ENCODE measurements around the gene PARL.
"Not testable (repeated sequence)": the region's sequence is repeated elsewhere in the genome, so short reads cannot be mapped to it uniquely, and the experiment has no call there.

Gene PARL

DNA sequence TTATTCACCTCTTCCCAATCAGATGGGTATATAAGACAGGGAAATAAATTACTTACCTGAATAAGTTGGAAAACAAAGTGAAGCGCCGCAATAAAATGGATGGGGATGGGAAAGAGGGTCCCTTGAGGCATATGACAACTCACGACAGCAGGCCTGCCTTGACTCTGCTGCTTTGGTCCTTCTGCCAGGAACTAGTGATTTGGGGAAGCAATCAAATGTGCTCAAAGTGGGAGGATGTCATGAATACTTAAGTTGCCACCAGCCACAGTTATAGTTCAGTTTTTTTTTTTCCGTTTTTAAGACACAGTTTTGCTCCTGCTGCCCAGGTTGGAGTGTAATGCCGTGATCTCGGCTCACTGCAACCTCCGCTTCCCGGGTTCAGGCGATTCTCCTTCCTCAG is 4.6 kb downstream of the PARL start:
- Histone ChIP-seq H2BK120ac (ENCODE audit: low read depth, low read length) (no peak overlapping the region), H3K4me2 (ENCODE audit: insufficient read depth, low read length, poor library complexity, severe bottlenecking) (no peak overlapping the region), H3K4ac (ENCODE audit: low read length) (no peak overlapping the region), H4K91ac (ENCODE audit: low read depth, low read length, poor library complexity) (no peak overlapping the region), H2BK12ac (ENCODE audit: low read length) (no peak overlapping the region), H3K27ac (replicated peaks; ENCODE audit: low read length) (no peak overlapping the region), H3K9me3 (replicated peaks in 1 of 2; ENCODE audit: control insufficient read depth in 2 of 2, insufficient read depth in 1 of 2, low read depth in 1 of 2, low read length in 2 of 2) (no peaks in the 10 kb centered on the region), H3K27me3 (ENCODE audit: control insufficient read depth in 3 of 3, insufficient read depth in 3 of 3, low read depth in 1 of 3, low read length in 3 of 3) (no peaks in the 10 kb centered on the region), H3K14ac (ENCODE audit: low read length) (no peak overlapping the region), H3K36me3 (replicated peaks in 1 of 2; ENCODE audit: control insufficient read depth in 2 of 2, insufficient read depth in 2 of 2, low read length in 2 of 2) (peaks cover 2 to 35% of the 10 kb centered on the region in 2 donors), H2AFZ (ENCODE audit: low read length) (no peak overlapping the region), H3K79me1 (ENCODE audit: low read depth, low read length) (peaks cover 14% of the 10 kb centered on the region), H3K4me1 (ENCODE audit: control insufficient read depth in 2 of 2, insufficient read depth in 1 of 2, low read depth in 1 of 2, low read length in 2 of 2) (peaks cover 4 to 9% of the 10 kb centered on the region in 2 donors), H4K8ac (ENCODE audit: low read depth, low read length) (no peak overlapping the region), H3K23ac (ENCODE audit: low read depth, low read length, poor library complexity) (no peak overlapping the region), H3K4me3 (ENCODE audit: low read length in 2 of 2) (no peak overlapping the region), H2AK5ac (ENCODE audit: low read depth, low read length) (no peak overlapping the region), H3K9ac (ENCODE audit: low read depth, low read length, poor library complexity) (no peak overlapping the region), H2BK15ac (ENCODE audit: low read length) (no peak overlapping the region), H2BK5ac (ENCODE audit: low read length) (no peak overlapping the region), H3K18ac (ENCODE audit: low read length) (no peak overlapping the region)
- no peak for DNase-seq (ENCODE audit: low spot score)
- no CpG with 5 or more reads among the region's 9 CpGs for WGBS, 2 donors (ENCODE audit: extremely low coverage in 2 of 2, insufficient read length in 2 of 2, insufficient replicate concordance in 1 of 2)

GRCh38 chr3:183879243-183879642 is 5.4 kb downstream of the PARL start:
- Histone ChIP-seq H3K9ac (ENCODE audit: low read depth, low read length, poor library complexity) (no peak overlapping the region), H3K23ac (ENCODE audit: low read depth, low read length, poor library complexity) (no peak overlapping the region), H2BK12ac (ENCODE audit: low read length) (no peak overlapping the region), H3K4me1 (ENCODE audit: control insufficient read depth in 2 of 2, insufficient read depth in 1 of 2, low read depth in 1 of 2, low read length in 2 of 2) (peaks cover 4 to 9% of the 10 kb centered on the region in 2 donors), H2BK15ac (ENCODE audit: low read length) (no peak overlapping the region), H3K4me2 (ENCODE audit: insufficient read depth, low read length, poor library complexity, severe bottlenecking) (no peak overlapping the region), H3K27ac (replicated peaks; ENCODE audit: low read length) (no peak overlapping the region), H3K36me3 (replicated peaks in 1 of 2; ENCODE audit: control insufficient read depth in 2 of 2, insufficient read depth in 2 of 2, low read length in 2 of 2) (peaks cover 2 to 35% of the 10 kb centered on the region in 2 donors), H2AK5ac (ENCODE audit: low read depth, low read length) (no peak overlapping the region), H3K79me1 (ENCODE audit: low read depth, low read length) (peaks cover 9% of the 10 kb centered on the region), H4K8ac (ENCODE audit: low read depth, low read length) (no peak overlapping the region), H3K4ac (ENCODE audit: low read length) (no peak overlapping the region), H3K18ac (ENCODE audit: low read length) (no peak overlapping the region), H3K9me3 (replicated peaks in 1 of 2; ENCODE audit: control insufficient read depth in 2 of 2, insufficient read depth in 1 of 2, low read depth in 1 of 2, low read length in 2 of 2) (no peaks in the 10 kb centered on the region), H4K91ac (ENCODE audit: low read depth, low read length, poor library complexity) (no peak overlapping the region), H2BK120ac (ENCODE audit: low read depth, low read length) (no peak overlapping the region), H3K14ac (ENCODE audit: low read length) (no peak overlapping the region), H2BK5ac (ENCODE audit: low read length) (no peak overlapping the region), H3K27me3 (ENCODE audit: control insufficient read depth in 3 of 3, insufficient read depth in 3 of 3, low read depth in 1 of 3, low read length in 3 of 3) (no peaks in the 10 kb centered on the region), H3K4me3 (ENCODE audit: low read length in 2 of 2) (no peak overlapping the region), H2AFZ (ENCODE audit: low read length) (no peak overlapping the region)
- no peak for DNase-seq (ENCODE audit: low spot score)
- no CpG with 5 or more reads among the region's 2 CpGs for WGBS, 2 donors (ENCODE audit: extremely low coverage in 2 of 2, insufficient read length in 2 of 2, insufficient replicate concordance in 1 of 2)

GRCh38 chr3:183878071-183878470 is 6.6 kb downstream of the PARL start:
- WGBS, 2 donors (ENCODE audit: extremely low coverage in 2 of 2, insufficient read length in 2 of 2, insufficient replicate concordance in 1 of 2), result no CpG with 5 or more reads among the region's 8 CpGs

GRCh38 chr3:183877227-183877626 is 7.5 kb downstream of the PARL start:
- not testable (repeated sequence) for H4K91ac ChIP-seq (ENCODE audit: low read depth, low read length, poor library complexity); H2AK5ac ChIP-seq (ENCODE audit: low read depth, low read length); H3K14ac ChIP-seq (ENCODE audit: low read length); H3K4me3 ChIP-seq (ENCODE audit: low read length in 2 of 2); H3K4ac ChIP-seq (ENCODE audit: low read length); H2BK15ac ChIP-seq (ENCODE audit: low read length); H4K8ac ChIP-seq (ENCODE audit: low read depth, low read length); H3K9ac ChIP-seq (ENCODE audit: low read depth, low read length, poor library complexity); DNase-seq (ENCODE audit: low spot score); H2BK12ac ChIP-seq (ENCODE audit: low read length); H2BK5ac ChIP-seq (ENCODE audit: low read length); H3K4me2 ChIP-seq (ENCODE audit: insufficient read depth, low read length, poor library complexity, severe bottlenecking); H2AFZ ChIP-seq (ENCODE audit: low read length); H3K27me3 ChIP-seq (ENCODE audit: control insufficient read depth in 3 of 3, insufficient read depth in 3 of 3, low read depth in 1 of 3, low read length in 3 of 3); H3K27ac ChIP-seq (replicated peaks; ENCODE audit: low read length); H3K9me3 ChIP-seq (replicated peaks in 1 of 2; ENCODE audit: control insufficient read depth in 2 of 2, insufficient read depth in 1 of 2, low read depth in 1 of 2, low read length in 2 of 2); H2BK120ac ChIP-seq (ENCODE audit: low read depth, low read length); H3K18ac ChIP-seq (ENCODE audit: low read length); H3K23ac ChIP-seq (ENCODE audit: low read depth, low read length, poor library complexity); H3K4me1 ChIP-seq (ENCODE audit: control insufficient read depth in 2 of 2, insufficient read depth in 1 of 2, low read depth in 1 of 2, low read length in 2 of 2)
- Histone ChIP-seq H3K79me1 (ENCODE audit: low read depth, low read length) (peaks cover 16% of the 10 kb centered on the region), H3K36me3 (replicated peaks in 1 of 2; ENCODE audit: control insufficient read depth in 2 of 2, insufficient read depth in 2 of 2, low read length in 2 of 2) (peaks cover 2 to 35% of the 10 kb centered on the region in 2 donors)
- no CpG with 5 or more reads among the region's 5 CpGs for WGBS, 2 donors (ENCODE audit: extremely low coverage in 2 of 2, insufficient read length in 2 of 2, insufficient replicate concordance in 1 of 2)

More at GRCh38 chr3:183878071-183878470, 6.6 kb downstream of the PARL start:
- H3K79me1 ChIP-seq (ENCODE audit: low read depth, low read length), result peaks cover 16% of the 10 kb centered on the region
- H2BK12ac ChIP-seq (ENCODE audit: low read length), result no peak overlapping the region
- H4K8ac ChIP-seq (ENCODE audit: low read depth, low read length), result no peak overlapping the region
- H3K4me3 ChIP-seq (ENCODE audit: low read length in 2 of 2), result no peak overlapping the region
- no peak overlapping the region for H2AFZ ChIP-seq (ENCODE audit: low read length)
- no peak overlapping the region for H3K14ac ChIP-seq (ENCODE audit: low read length)
- DNase-seq (ENCODE audit: low spot score), result no peak
- H2BK15ac ChIP-seq (ENCODE audit: low read length), result no peak overlapping the region
- H4K91ac ChIP-seq (ENCODE audit: low read depth, low read length, poor library complexity), result no peak overlapping the region
- H2BK5ac ChIP-seq (ENCODE audit: low read length), result no peak overlapping the region
- no peak overlapping the region for H3K9ac ChIP-seq (ENCODE audit: low read depth, low read length, poor library complexity)
- no peak overlapping the region for H3K4me2 ChIP-seq (ENCODE audit: insufficient read depth, low read length, poor library complexity, severe bottlenecking)
- no peak overlapping the region for H3K23ac ChIP-seq (ENCODE audit: low read depth, low read length, poor library complexity)
- H3K27ac ChIP-seq (replicated peaks; ENCODE audit: low read length), result no peak overlapping the region
- no peak overlapping the region for H2AK5ac ChIP-seq (ENCODE audit: low read depth, low read length)
- H3K4ac ChIP-seq (ENCODE audit: low read length), result no peak overlapping the region
- no peak overlapping the region for H3K18ac ChIP-seq (ENCODE audit: low read length)
- H2BK120ac ChIP-seq (ENCODE audit: low read depth, low read length), result no peak overlapping the region
- H3K36me3 ChIP-seq (replicated peaks in 1 of 2; ENCODE audit: control insufficient read depth in 2 of 2, insufficient read depth in 2 of 2, low read length in 2 of 2), result peaks cover 2 to 35% of the 10 kb centered on the region in 2 donors
- peaks cover 0 to 2% of the 10 kb centered on the region in 2 donors for H3K4me1 ChIP-seq (ENCODE audit: control insufficient read depth in 2 of 2, insufficient read depth in 1 of 2, low read depth in 1 of 2, low read length in 2 of 2)
- no peaks in the 10 kb centered on the region for H3K9me3 ChIP-seq (replicated peaks in 1 of 2; ENCODE audit: control insufficient read depth in 2 of 2, insufficient read depth in 1 of 2, low read depth in 1 of 2, low read length in 2 of 2)
- no peaks in the 10 kb centered on the region for H3K27me3 ChIP-seq (ENCODE audit: control insufficient read depth in 3 of 3, insufficient read depth in 3 of 3, low read depth in 1 of 3, low read length in 3 of 3)
